ENCODE data around the gene BCS1L.

Gene BCS1L

GRCh38 chr2:218662377-218662776 lies 2.9 kb downstream of the BCS1L start:
- no peak for DNase-seq

- no peak for DNase-seq
These were observed 3.3 kb downstream of the BCS1L start for GRCh38 chr2:218662827-218663226.

GRCh38 chr2:218663901-218664300 lies 4.4 kb downstream of the BCS1L start:
- DNase-seq, result no peak

GRCh38 chr2:218664653-218665052 lies 5.2 kb downstream of the BCS1L start:
- no peak for DNase-seq

GRCh38 chr2:218671097-218671653 lies 11.7 kb downstream of the BCS1L start:
- no peak for DNase-seq

GRCh38 chr2:218671654-218672566 lies 12.4 kb downstream of the BCS1L start, which contains the start of the genes RNF25 and STK36:
Gene RNF25, minus strand, starts transcription at chr2:218672002. Its CDS starts 32 bp downstream, at chr2:218671970.
Gene STK36, plus strand, starts transcription at chr2:218672086. Its CDS starts 744 bp downstream, at chr2:218672830.
- DNase-seq, result peak; percentile 87

- no peak for DNase-seq
These were observed 19.6 kb downstream of the BCS1L start for GRCh38 chr2:218679119-218679518.

GRCh38 chr2:218680061-218680460 lies 20.6 kb downstream of the BCS1L start:
- no peak for DNase-seq

GRCh38 chr2:218687400-218688060 lies 28.0 kb downstream of the BCS1L start:
- peak; percentile 12 for DNase-seq

- no peak for DNase-seq
These were observed 31.8 kb downstream of the BCS1L start for GRCh38 chr2:218691234-218691633.

- no peak for DNase-seq
These were observed 35.1 kb downstream of the BCS1L start for GRCh38 chr2:218694405-218695145.

GRCh38 chr2:218698885-218699284 lies 39.4 kb downstream of the BCS1L start:
- no peak for DNase-seq

GRCh38 chr2:218701806-218702205 lies 42.3 kb downstream of the BCS1L start:
- DNase-seq, result no peak

- DNase-seq, result no peak
These were observed 43.9 kb downstream of the BCS1L start for GRCh38 chr2:218703341-218703740.

- DNase-seq, result no peak
These were observed 48.6 kb downstream of the BCS1L start for GRCh38 chr2:218708086-218708485.

- no peak for DNase-seq
These were observed 50.4 kb downstream of the BCS1L start for GRCh38 chr2:218709908-218710307.

GRCh38 chr2:218710334-218710686 lies 50.8 kb downstream of the BCS1L start:
- no peak for DNase-seq

GRCh38 chr2:218710687-218711549 lies 51.4 kb downstream of the BCS1L start, which contains the start of gene TTLL4:
Gene TTLL4, plus strand, starts transcription at chr2:218710835. Its CDS starts 26,842 bp downstream, at chr2:218737677.
- peak; percentile 98 for DNase-seq

- DNase-seq, result no peak
These were observed 52.1 kb downstream of the BCS1L start for GRCh38 chr2:218711550-218711929.

Data from activated naive CD4-positive, alpha-beta T cell treated with Interleukin-2 at 50 U/mL for 16 hours (primary cell).